ENCODE results near the gene EVI5.

DNA sequence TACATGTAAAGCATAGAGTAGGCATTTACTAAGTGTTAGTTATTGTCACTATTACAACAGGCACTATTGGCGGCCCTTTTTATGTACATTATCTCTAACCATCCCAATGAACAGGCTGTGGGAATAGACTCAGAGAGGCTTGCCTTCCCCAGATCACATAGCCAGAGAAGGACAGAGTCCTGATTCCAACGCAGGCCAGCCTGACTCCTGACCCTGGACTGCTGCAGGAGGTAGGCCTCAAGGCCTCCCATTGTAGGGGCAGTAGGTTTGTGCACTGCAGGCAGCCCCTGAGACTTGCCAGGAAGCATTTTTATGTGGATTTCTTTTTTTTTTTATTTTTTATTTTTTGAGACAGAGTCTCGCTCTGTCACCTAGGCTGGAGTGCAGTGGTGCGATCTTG is 291.8 kb downstream of the EVI5 start:
- TF ChIP-seq, protein P1, sequence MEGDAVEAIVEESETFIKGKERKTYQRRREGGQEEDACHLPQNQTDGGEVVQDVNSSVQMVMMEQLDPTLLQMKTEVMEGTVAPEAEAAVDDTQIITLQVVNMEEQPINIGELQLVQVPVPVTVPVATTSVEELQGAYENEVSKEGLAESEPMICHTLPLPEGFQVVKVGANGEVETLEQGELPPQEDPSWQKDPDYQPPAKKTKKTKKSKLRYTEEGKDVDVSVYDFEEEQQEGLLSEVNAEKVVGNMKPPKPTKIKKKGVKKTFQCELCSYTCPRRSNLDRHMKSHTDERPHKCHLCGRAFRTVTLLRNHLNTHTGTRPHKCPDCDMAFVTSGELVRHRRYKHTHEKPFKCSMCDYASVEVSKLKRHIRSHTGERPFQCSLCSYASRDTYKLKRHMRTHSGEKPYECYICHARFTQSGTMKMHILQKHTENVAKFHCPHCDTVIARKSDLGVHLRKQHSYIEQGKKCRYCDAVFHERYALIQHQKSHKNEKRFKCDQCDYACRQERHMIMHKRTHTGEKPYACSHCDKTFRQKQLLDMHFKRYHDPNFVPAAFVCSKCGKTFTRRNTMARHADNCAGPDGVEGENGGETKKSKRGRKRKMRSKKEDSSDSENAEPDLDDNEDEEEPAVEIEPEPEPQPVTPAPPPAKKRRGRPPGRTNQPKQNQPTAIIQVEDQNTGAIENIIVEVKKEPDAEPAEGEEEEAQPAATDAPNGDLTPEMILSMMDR (IDR thresholded peaks at IDR 0.05; ENCODE audit: borderline replicate concordance, extremely low read depth, low read length, poor library complexity, severe bottlenecking): no peak
- TF ChIP-seq EZH2 (IDR thresholded peaks at IDR 0.05; ENCODE audit: borderline replicate concordance, low read depth, low read length, severe bottlenecking): no peak

Measured in DND-41 (cell line).